ENCODE data around the gene TRIP12.

DNA sequence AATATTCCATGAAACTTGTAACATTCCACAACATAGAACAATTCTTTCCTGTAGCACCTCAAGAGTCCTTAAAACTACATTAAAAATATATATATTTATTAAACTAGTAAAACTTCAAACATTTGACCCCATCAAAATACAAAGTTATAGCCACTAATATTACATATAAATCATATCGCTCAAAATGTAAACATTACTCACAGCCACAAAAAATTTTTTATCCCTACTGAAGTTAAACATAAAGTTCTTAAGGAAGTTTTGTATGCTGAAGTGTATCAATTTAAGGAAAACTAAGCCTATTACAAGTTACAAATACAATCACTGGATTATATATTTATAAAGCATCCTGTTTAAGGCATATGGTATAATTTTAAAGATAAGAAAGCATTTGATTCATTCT, 127.2 kb downstream of the TRIP12 start:
- TF ChIP-seq GATA2 (IDR thresholded peaks at IDR 0.05; ENCODE audit: low read depth, low read length) (no peak), GATA3 (IDR thresholded peaks at IDR 0.05; ENCODE audit: low read depth, low read length) (no peak)
